Stimulated activated CD4-positive, alpha-beta T cell treated with anti-CD3 and anti-CD28 coated beads, TNF-alpha, amount 100 ng/mL, for 48 hours (primary cell): Measurements from ENCODE around the gene TPCN2.

Experiments
- DNase-seq, 3 donors: peaks; one replicate each; pipeline ENCODE4 v3.0.0-alpha.2; 2020; ENCODE audit warnings: low read depth in 3 of 3

TPCN2 gene

DNA sequence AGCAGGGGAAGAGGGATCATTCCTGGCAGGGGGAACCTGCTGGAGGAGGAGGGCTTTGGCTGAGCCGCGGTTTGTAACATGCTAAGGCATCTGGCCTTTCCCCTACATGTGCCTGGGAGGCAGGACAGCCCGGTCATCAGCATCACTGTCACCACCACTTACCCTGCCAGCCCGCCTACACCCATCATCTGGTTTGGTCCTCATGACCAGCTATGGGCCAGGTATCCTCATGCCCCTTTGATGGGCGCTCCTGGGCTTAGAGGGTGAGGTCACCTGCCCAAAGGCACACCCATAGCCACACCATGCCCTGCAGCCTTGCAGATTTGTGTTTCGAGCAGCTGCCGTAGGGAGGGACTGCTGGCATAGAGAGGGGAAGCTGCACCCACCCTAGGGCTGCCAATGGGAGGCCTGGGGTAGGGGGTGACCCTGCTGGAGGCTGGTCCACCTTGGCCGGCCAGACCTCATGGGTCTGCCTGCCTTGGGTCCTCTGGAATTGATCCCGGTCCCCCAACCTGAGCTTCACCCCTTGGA lies 38.3 kb upstream of the TPCN2 start:
- DNase-seq = no peak

- DNase-seq = peak in 2 of 3 donors; percentile 16 to 18
Observed at GRCh38 chr11:69010964-69011623, 37.6 kb upstream of the TPCN2 start.

DNA sequence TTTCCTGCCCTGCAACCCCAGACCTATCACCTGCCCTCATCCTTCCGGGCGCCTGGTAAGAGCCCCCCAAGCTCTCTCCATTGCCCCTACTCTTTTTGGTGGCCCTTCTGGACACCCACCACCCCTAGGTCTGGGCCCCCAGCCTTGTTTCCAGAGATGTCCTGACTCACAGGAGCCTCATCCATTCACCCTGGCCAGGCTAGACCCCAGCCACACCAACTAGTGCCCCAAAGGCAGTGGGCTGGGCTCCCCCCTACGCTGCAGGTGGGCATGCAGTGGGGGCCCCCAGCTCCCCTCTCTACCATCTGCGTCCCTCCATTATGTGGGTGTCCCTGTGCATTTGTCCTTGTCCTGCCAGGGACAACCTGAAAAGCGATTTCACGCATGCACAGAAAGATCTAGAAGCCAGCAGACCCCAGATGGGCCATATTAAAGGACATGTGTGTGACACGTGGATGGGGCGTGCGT lies 37.1 kb upstream of the TPCN2 start:
- DNase-seq = no peak

- DNase-seq = no peak
Observed at GRCh38 chr11:69012092-69013008, 36.4 kb upstream of the TPCN2 start.

GRCh38 chr11:69013009-69013951 lies 35.5 kb upstream of the TPCN2 start, which contains the start of gene MRGPRF:
Gene MRGPRF, minus strand, starts transcription at chr11:69013246. Its CDS starts 3,345 bp downstream, at chr11:69009901.
- DNase-seq = no peak

GRCh38 chr11:69014084-69014851 lies 34.5 kb upstream of the TPCN2 start:
- DNase-seq = no peak

DNA sequence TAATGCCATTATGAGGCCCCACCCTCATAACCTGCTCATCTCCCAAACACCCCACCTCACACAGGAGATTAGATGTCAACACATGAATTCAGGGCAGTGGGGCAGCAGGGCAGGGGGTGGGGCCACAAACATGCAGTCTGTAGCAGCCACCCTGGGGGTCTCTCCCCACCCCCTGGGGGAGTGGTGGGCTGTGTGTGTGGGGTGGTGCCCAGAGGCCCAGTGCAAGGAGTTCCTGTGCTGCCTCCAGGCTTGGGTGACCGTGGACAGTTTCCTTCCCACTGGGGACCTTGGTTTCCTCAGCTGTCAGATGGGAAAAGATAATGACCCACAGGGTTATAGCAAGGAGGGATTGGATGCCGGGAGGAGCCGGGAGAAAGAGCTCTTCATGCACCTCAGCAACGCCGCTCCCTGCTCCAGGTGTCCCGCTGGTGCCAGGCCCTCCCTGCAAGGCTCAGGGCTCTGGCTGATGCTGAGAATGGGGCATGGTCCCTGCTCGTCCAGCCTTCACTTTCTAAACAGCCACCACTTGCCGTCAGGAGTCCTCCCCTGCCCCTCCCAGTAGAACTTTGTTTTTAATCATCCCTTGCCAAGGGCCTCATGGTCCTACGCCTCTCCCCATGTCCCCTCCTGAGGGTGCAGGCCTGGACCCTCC lies 33.7 kb upstream of the TPCN2 start:
- no peak for DNase-seq

GRCh38 chr11:69017951-69018350 lies 30.8 kb upstream of the TPCN2 start:
- no peak for DNase-seq

GRCh38 chr11:69018924-69019323 lies 29.8 kb upstream of the TPCN2 start:
- DNase-seq = no peak

GRCh38 chr11:69022260-69022659 lies 26.5 kb upstream of the TPCN2 start:
- DNase-seq = no peak

GRCh38 chr11:69024509-69024908 lies 24.2 kb upstream of the TPCN2 start:
- no peak for DNase-seq

DNA sequence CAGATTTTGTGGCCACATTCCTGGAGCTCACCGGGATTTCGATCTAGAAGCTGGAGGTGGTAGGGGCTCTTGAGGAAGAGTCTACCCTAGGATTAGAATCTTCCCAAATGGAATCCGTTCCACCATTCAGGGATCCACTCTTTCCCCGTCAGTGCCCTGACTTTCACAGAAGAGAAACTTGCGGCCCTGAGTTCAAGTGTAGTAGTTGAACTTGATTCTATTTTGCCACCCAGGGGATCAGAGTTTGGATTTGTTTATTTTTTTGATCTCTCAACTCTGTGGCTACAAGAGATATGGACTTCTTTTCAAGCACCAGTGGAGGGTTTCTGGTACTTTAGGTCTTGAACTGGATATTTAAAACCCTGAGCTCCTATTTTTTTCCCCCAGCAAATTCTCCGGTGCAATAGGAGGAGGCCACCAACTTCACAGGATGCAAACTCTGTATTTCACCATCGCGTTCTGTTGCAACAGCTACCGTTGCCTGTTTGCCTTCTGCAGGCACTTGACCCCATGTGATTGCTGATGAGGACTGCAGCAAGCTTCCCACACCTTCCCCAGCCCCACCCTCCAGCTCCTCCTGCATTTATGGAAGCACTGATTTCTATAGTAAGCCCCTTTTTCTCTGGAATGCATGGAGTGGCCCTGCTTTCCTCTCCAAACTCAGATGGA lies 20.9 kb upstream of the TPCN2 start:
- no peak for DNase-seq

DNA sequence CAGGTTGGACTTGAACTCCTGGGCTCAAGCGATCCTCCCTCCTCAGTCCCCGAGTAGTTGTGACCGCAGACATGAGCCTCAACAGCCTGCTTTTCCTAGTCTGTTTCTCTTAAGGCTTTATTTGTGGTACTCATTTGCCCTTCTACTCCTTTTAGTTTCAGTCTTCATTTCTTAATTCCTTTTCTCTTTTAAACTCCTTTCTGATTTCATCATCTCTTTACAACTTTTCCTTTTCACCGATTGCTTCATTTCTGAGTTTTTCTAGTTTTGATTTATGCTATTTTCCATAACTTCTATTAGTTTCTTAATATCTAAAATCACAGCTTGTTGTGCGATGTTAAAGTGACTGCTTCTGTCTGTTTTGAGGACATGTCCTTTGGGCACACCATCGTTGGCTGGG lies 18.4 kb upstream of the TPCN2 start:
- no peak for DNase-seq

DNA sequence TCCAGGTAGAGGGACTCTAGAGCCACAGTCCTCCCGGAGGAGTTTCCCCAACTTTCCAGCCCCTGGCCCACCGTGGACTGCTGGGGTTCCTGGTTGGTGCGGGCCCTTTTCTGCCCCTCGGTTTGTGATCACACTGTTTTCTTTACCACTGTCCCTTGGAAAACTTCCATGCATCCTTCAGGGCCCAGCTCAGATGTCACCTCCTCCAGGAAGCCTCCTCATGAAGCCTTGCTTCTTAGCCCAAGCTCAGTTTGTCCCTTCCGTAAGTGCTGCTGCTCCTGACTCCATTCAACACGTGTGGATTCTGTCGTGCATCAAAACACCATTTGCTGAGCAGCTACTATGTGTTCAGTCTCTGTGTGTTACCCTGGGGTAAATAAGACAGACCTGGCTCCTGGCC lies 15.9 kb upstream of the TPCN2 start:
- DNase-seq = no peak

DNA sequence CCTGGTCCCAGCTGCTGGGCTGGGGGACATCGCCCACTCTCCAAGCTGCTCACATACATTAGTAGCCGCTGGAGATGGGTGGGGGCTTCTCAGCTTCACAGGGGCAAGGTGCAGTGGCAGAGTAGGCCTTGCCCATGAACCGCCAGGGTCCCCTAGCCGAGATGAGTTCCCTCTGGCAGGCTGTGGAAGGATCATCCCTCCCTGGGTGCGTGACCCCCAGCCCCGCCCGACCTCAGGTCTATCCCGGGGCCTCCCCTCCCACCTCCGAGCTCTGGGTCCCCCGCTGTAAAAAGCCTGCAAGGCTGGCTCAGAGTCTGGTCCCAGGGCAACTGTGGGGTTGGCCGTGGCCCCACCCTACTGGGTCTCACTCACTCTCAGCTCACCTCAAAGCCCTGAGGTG lies 15.3 kb upstream of the TPCN2 start:
- DNase-seq = no peak

GRCh38 chr11:69034123-69034867 lies 14.4 kb upstream of the TPCN2 start:
- DNase-seq = no peak

DNA sequence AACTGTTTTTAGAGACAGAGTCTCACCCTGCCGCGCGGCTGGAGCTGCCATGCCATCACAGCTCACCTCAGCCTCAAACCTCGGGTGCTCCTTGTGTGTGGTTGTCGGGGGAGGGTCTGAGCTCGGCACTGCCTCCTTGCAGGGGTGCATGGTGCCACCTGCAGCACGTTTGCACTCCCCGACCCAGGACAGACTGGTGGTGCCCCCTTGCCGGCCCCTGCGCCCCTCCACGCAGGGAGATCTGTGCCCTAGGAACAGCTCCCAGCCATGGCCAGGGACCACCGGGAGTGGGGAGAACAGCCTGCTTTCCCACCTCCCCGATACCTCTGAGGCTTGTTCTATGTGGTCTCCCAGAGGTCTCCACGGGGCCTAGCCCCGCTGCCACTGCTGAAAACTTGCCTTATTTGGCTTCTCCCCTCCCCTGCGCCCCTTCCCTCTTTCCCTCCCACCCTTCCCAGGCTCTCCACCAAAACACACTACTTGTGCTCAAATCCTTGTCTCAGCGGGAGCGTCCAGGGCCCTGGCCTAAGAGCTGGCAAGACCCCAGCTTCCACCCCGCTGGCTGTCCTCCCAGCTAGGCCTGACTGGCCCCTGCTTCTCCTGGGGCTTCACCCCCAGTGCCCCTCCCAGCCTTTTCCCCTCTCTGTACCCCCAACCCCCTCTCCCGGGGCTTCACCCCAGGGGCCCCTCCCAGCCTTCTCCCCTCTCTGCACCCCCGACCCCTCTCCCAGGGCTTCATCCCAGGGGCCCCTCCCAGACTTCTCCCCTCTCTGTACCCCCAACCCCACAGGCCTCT lies 13.4 kb upstream of the TPCN2 start:
- DNase-seq = no peak

DNA sequence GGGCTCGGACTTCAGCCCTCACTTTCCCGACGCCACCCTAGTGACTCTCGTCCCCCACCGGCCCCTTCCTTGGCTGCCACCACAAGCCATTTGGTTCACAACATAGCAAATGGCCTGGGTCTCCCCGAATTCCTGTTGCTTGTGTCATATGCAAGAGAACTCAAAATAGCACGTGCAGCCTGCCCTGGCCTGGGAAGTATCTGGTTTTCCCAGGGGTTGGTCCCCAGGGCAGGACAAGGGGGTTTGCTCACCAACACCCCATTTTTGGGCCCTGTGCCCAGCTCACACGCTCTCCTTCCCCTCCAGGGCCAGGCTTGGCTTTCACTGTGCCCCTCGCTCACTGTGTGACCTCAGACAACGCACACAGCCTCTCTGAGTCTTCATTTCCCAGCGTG lies 12.8 kb upstream of the TPCN2 start:
- DNase-seq = no peak
